IMR-90 (cell line): Measurements from ENCODE around the gene SRPK2.

Source experiments
- CEBPB ChIP-seq: IDR thresholded peaks from 2 replicates; pipeline ENCODE4 v1.6.1; 2012; ENCODE audit warnings: low read depth, low read length, improper control_type of control experiment
- FOS ChIP-seq: fragments of 150-350 bp; IDR thresholded peaks from 2 replicates; pipeline ENCODE4 v1.6.1; 2016; ENCODE audit warnings: low read depth, low read length
- MAFK ChIP-seq: IDR thresholded peaks from 2 replicates; pipeline ENCODE4 v1.6.1; 2012; ENCODE audit warnings: low read depth, low read length, improper control_type of control experiment
- MAZ ChIP-seq: IDR thresholded peaks from 2 replicates; pipeline ENCODE4 v1.6.1; 2012; ENCODE audit warnings: low read depth, mild to moderate bottlenecking, low read length, improper control_type of control experiment, moderate library complexity, borderline replicate concordance
- MXI1 ChIP-seq: IDR thresholded peaks from 2 replicates; pipeline ENCODE4 v1.6.1; 2012; ENCODE audit warnings: low read depth, mild to moderate bottlenecking, low read length, moderate library complexity, borderline replicate concordance
- POLR2A ChIP-seq: IDR thresholded peaks from 2 replicates; pipeline ENCODE4 v1.6.1; 2012; ENCODE audit warnings: mild to moderate bottlenecking, low read depth, low read length
- RAD21 ChIP-seq: IDR thresholded peaks from 2 replicates; pipeline ENCODE4 v1.6.1; 2012; ENCODE audit warnings: low read length, improper control_type of control experiment
- RCOR1 ChIP-seq: IDR thresholded peaks from 2 replicates; pipeline ENCODE4 v1.6.1; 2012; ENCODE audit warnings: mild to moderate bottlenecking, low read length, improper control_type of control experiment; ENCODE audit not compliant: insufficient replicate concordance
- TF ChIP-seq, protein P1 (sequence below): conservative IDR thresholded peaks from 2 replicates; pipeline ENCODE4 v1.5.1; 2012; ENCODE audit warnings: mild to moderate bottlenecking, low read depth, low read length, improper control_type of control experiment
- TF ChIP-seq, protein P2 (sequence below): fragments of 150-350 bp; IDR thresholded peaks from 2 replicates; pipeline ENCODE4 v1.6.1; 2017; ENCODE audit warnings: mild to moderate bottlenecking, antibody characterized with exemption, low read length, low read depth

DNA sequence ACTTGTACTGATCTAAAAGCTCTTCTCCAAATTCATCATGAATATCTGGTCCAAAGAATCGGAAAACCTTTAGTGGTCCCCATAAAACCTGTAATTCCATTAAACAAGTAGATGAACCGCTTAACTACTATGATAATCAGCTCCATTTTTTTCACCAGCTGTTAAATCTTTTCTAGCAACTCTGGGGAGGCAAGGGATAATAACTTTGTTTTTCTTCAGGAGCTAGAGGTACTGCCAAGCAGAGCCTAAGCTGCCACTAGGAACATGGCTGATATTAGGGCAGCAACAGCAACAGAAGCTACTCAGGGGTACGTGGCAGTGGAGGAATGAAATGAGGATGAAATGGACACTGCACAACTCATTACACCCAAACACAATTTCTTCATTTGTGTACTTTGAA is 138.0 kb downstream of the SRPK2 start:
- TF ChIP-seq, protein P1, sequence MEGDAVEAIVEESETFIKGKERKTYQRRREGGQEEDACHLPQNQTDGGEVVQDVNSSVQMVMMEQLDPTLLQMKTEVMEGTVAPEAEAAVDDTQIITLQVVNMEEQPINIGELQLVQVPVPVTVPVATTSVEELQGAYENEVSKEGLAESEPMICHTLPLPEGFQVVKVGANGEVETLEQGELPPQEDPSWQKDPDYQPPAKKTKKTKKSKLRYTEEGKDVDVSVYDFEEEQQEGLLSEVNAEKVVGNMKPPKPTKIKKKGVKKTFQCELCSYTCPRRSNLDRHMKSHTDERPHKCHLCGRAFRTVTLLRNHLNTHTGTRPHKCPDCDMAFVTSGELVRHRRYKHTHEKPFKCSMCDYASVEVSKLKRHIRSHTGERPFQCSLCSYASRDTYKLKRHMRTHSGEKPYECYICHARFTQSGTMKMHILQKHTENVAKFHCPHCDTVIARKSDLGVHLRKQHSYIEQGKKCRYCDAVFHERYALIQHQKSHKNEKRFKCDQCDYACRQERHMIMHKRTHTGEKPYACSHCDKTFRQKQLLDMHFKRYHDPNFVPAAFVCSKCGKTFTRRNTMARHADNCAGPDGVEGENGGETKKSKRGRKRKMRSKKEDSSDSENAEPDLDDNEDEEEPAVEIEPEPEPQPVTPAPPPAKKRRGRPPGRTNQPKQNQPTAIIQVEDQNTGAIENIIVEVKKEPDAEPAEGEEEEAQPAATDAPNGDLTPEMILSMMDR: no peak
- TF ChIP-seq RAD21 (no peak), POLR2A (no peak), RCOR1 (no peak), CEBPB (no peak), FOS (no peak), MAFK (no peak), MXI1 (no peak), MAZ (no peak)
- TF ChIP-seq, protein P2, sequence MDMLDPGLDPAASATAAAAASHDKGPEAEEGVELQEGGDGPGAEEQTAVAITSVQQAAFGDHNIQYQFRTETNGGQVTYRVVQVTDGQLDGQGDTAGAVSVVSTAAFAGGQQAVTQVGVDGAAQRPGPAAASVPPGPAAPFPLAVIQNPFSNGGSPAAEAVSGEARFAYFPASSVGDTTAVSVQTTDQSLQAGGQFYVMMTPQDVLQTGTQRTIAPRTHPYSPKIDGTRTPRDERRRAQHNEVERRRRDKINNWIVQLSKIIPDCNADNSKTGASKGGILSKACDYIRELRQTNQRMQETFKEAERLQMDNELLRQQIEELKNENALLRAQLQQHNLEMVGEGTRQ: no peak
